Epithelial cell of esophagus (primary cell): ENCODE measurements around the gene STYXL1.

Experiments
- DNase-seq: peaks from one replicate; pipeline ENCODE4 v3.0.0; 2010; ENCODE audit warnings: low read depth
- H3K4me3 ChIP-seq: 2 replicates; pipeline ENCODE4 v1.5.1; 2011; ENCODE audit warnings: mild to moderate bottlenecking, low read length, control low read depth
- CTCF ChIP-seq: IDR thresholded peaks from 2 replicates; pipeline ENCODE4 v1.5.1; 2011; ENCODE audit warnings: low read depth, mild to moderate bottlenecking, low read length, control low read depth, inconsistent platforms; ENCODE audit not compliant: insufficient read depth; ENCODE audit errors: missing control alignments

Gene STYXL1

GRCh38 chr7:75981453-75982305 is 66.1 kb downstream of the STYXL1 start:
- no peak for TF ChIP-seq CTCF
- H3K4me3 ChIP-seq, result no peak overlapping the region
- no peak for DNase-seq

GRCh38 chr7:75981203-75981452 is 66.7 kb downstream of the STYXL1 start:
- no peak for TF ChIP-seq CTCF
- no peak for DNase-seq

GRCh38 chr7:75980430-75981202 is 67.2 kb downstream of the STYXL1 start:
- TF ChIP-seq CTCF, result no peak
- no peak for DNase-seq
- no peak overlapping the region for H3K4me3 ChIP-seq

More at GRCh38 chr7:75981203-75981452, 66.7 kb downstream of the STYXL1 start:
- no peak overlapping the region for H3K4me3 ChIP-seq

- H3K4me3 ChIP-seq, result no peak overlapping the region
- TF ChIP-seq CTCF, result no peak
- DNase-seq, result no peak
Measured at GRCh38 chr7:75979759-75980429, 67.9 kb downstream of the STYXL1 start.

GRCh38 chr7:75977743-75978142 is 70.1 kb downstream of the STYXL1 start:
- DNase-seq, result no peak
- no peak overlapping the region for H3K4me3 ChIP-seq
- no peak for TF ChIP-seq CTCF

GRCh38 chr7:75971961-75972763 is 75.6 kb downstream of the STYXL1 start:
- TF ChIP-seq CTCF, result no peak
- peak; percentile 14 for DNase-seq
- H3K4me3 ChIP-seq, result no peak overlapping the region
